Measurements from ENCODE around the gene TACO1. TPM values are rescaled to one million over a fixed set of nuclear protein-coding genes. Genes with fewer than 3 reads are reported as not detected.

TACO1 gene
- total and polyA plus RNA-seq, 2 donors (not counting 1 experiment from before 2014, with no cell fraction given) = 18.7 to 26.9 TPM

- no peak overlapping the region for H3K4me2 ChIP-seq (ENCODE audit: extremely low read depth, insufficient read depth, low read length)
- no peak overlapping the region for H3K4me3 ChIP-seq (replicated peaks in 1 of 4; ENCODE audit: control extremely low read depth in 1 of 4, insufficient read depth in 1 of 4, low read depth in 3 of 4, low read length in 4 of 4)
- H3K79me2 ChIP-seq (ENCODE audit: control insufficient read depth, insufficient read depth, low read length) = peaks cover 44% of the 10 kb centered on the region
- peaks cover 2% of the 10 kb centered on the region for H3K36me3 ChIP-seq (ENCODE audit: control insufficient read depth, insufficient read depth, low read length)
- no peaks in the 10 kb centered on the region for H3K9me3 ChIP-seq (ENCODE audit: control insufficient read depth, insufficient read depth, low read depth, low read length)
- no peak for DNase-seq (ENCODE audit: low read depth in 2 of 2)
- H3K27me3 ChIP-seq (ENCODE audit: control insufficient read depth, insufficient read depth, low read length) = no peaks in the 10 kb centered on the region
- TF ChIP-seq EZH2 (IDR thresholded peaks at IDR 0.05; ENCODE audit: low read length, missing control alignments) = no peak
- peak; percentile 20 to 41 for TF ChIP-seq CTCF (conservative IDR thresholded peaks at IDR 0.05 in 1 of 2, IDR thresholded peaks at IDR 0.05 in 1 of 2; ENCODE audit: low read depth in 1 of 2, low read length in 2 of 2)
- no peak overlapping the region for H2AFZ ChIP-seq (ENCODE audit: low read length)
- peaks cover 7% of the 10 kb centered on the region for H3K4me1 ChIP-seq (ENCODE audit: control insufficient read depth, extremely low read depth, insufficient read depth, low read length)
- H4K20me1 ChIP-seq (ENCODE audit: control insufficient read depth, extremely low read depth, insufficient read depth, low read length) = no peaks in the 10 kb centered on the region
- H3K27ac ChIP-seq (ENCODE audit: insufficient read depth, low read length) = no peak overlapping the region
- H3K9ac ChIP-seq (ENCODE audit: insufficient read depth, low read length) = no peak overlapping the region
Measured at GRCh38 chr17:63573634-63574033, 27.1 kb upstream of the TACO1 start.

GRCh38 chr17:63578027-63578768 lies 22.5 kb upstream of the TACO1 start:
- Histone ChIP-seq H3K9ac (ENCODE audit: insufficient read depth, low read length) (no peak overlapping the region), H3K4me1 (ENCODE audit: control insufficient read depth, extremely low read depth, insufficient read depth, low read length) (no peaks in the 10 kb centered on the region), H3K79me2 (ENCODE audit: control insufficient read depth, insufficient read depth, low read length) (peaks cover 27% of the 10 kb centered on the region), H4K20me1 (ENCODE audit: control insufficient read depth, extremely low read depth, insufficient read depth, low read length) (no peaks in the 10 kb centered on the region), H3K4me2 (ENCODE audit: extremely low read depth, insufficient read depth, low read length) (no peak overlapping the region), H2AFZ (ENCODE audit: low read length) (no peak overlapping the region), H3K4me3 (replicated peaks in 1 of 4; ENCODE audit: control extremely low read depth in 1 of 4, insufficient read depth in 1 of 4, low read depth in 3 of 4, low read length in 4 of 4) (no peak overlapping the region), H3K27me3 (ENCODE audit: control insufficient read depth, insufficient read depth, low read length) (no peaks in the 10 kb centered on the region), H3K9me3 (ENCODE audit: control insufficient read depth, insufficient read depth, low read depth, low read length) (no peaks in the 10 kb centered on the region), H3K27ac (ENCODE audit: insufficient read depth, low read length) (no peak overlapping the region), H3K36me3 (ENCODE audit: control insufficient read depth, insufficient read depth, low read length) (peaks cover 12% of the 10 kb centered on the region)
- no peak for TF ChIP-seq EZH2 (IDR thresholded peaks at IDR 0.05; ENCODE audit: low read length, missing control alignments)
- no peak for TF ChIP-seq CTCF (conservative IDR thresholded peaks at IDR 0.05 in 1 of 2, IDR thresholded peaks at IDR 0.05 in 1 of 2; ENCODE audit: low read depth in 1 of 2, low read length in 2 of 2)
- no peak for DNase-seq (ENCODE audit: low read depth in 2 of 2)

- Histone ChIP-seq H3K9ac (ENCODE audit: insufficient read depth, low read length) (no peak overlapping the region), H3K4me2 (ENCODE audit: extremely low read depth, insufficient read depth, low read length) (no peak overlapping the region), H3K4me1 (ENCODE audit: control insufficient read depth, extremely low read depth, insufficient read depth, low read length) (no peaks in the 10 kb centered on the region), H3K27me3 (ENCODE audit: control insufficient read depth, insufficient read depth, low read length) (no peaks in the 10 kb centered on the region), H3K79me2 (ENCODE audit: control insufficient read depth, insufficient read depth, low read length) (peaks cover 22% of the 10 kb centered on the region), H3K36me3 (ENCODE audit: control insufficient read depth, insufficient read depth, low read length) (peaks cover 12% of the 10 kb centered on the region), H3K4me3 (replicated peaks in 1 of 4; ENCODE audit: control extremely low read depth in 1 of 4, insufficient read depth in 1 of 4, low read depth in 3 of 4, low read length in 4 of 4) (no peak overlapping the region), H3K27ac (ENCODE audit: insufficient read depth, low read length) (no peak overlapping the region), H4K20me1 (ENCODE audit: control insufficient read depth, extremely low read depth, insufficient read depth, low read length) (no peaks in the 10 kb centered on the region), H3K9me3 (ENCODE audit: control insufficient read depth, insufficient read depth, low read depth, low read length) (no peaks in the 10 kb centered on the region), H2AFZ (ENCODE audit: low read length) (no peak overlapping the region)
- no peak for DNase-seq (ENCODE audit: low read depth in 2 of 2)
- TF ChIP-seq CTCF (conservative IDR thresholded peaks at IDR 0.05 in 1 of 2, IDR thresholded peaks at IDR 0.05 in 1 of 2; ENCODE audit: low read depth in 1 of 2, low read length in 2 of 2) (no peak), EZH2 (IDR thresholded peaks at IDR 0.05; ENCODE audit: low read length, missing control alignments) (no peak)
Measured at GRCh38 chr17:63578769-63579111, 22.0 kb upstream of the TACO1 start.

Data from fibroblast of lung (primary cell).